KOPT-K1 (cell line): ENCODE data around the gene CSMD2.

Experiments used
- H3K27ac ChIP-seq: fragments of 200-600 bp; sonication (generic); 2 replicates; pipeline ENCODE4 v1.5.1; 2016; ENCODE audit warnings: antibody characterized with exemption, mild to moderate bottlenecking, low read depth, low read length; ENCODE audit not compliant: poor library complexity, severe bottlenecking
- H3K36me3 ChIP-seq: fragments of 200-600 bp; sonication (generic); 2 replicates; pipeline ENCODE4 v1.5.1; 2017; ENCODE audit warnings: antibody characterized with exemption, mild to moderate bottlenecking, low read length, moderate library complexity; ENCODE audit not compliant: insufficient read depth
- H3K9me3 ChIP-seq: fragments of 200-600 bp; sonication (generic); 2 replicates; pipeline ENCODE4 v1.5.1; 2017; ENCODE audit warnings: antibody characterized with exemption, low read length, mild to moderate bottlenecking; ENCODE audit not compliant: insufficient read depth, poor library complexity, severe bottlenecking

CSMD2 gene

GRCh38 chr1:33709783-33710718 is 455.0 kb downstream of the CSMD2 start:
- H3K36me3 ChIP-seq: no peaks in the 10 kb centered on the region

GRCh38 chr1:33709174-33709782 is 455.8 kb downstream of the CSMD2 start:
- Histone ChIP-seq H3K27ac (no peak overlapping the region), H3K9me3 (no peaks in the 10 kb centered on the region), H3K36me3 (no peaks in the 10 kb centered on the region)

More at GRCh38 chr1:33709783-33710718, 455.0 kb downstream of the CSMD2 start:
- H3K9me3 ChIP-seq: no peaks in the 10 kb centered on the region
- no peak overlapping the region for H3K27ac ChIP-seq

- no peaks in the 10 kb centered on the region for H3K36me3 ChIP-seq
- no peak overlapping the region for H3K27ac ChIP-seq
- no peaks in the 10 kb centered on the region for H3K9me3 ChIP-seq
Observed at GRCh38 chr1:33706634-33707255, 458.3 kb downstream of the CSMD2 start.

- Histone ChIP-seq H3K27ac (no peak overlapping the region), H3K36me3 (no peaks in the 10 kb centered on the region), H3K9me3 (no peaks in the 10 kb centered on the region)
Observed at GRCh38 chr1:33703464-33703863, 461.6 kb downstream of the CSMD2 start.

GRCh38 chr1:33698361-33699035 is 466.5 kb downstream of the CSMD2 start:
- no peak overlapping the region for H3K27ac ChIP-seq
- no peaks in the 10 kb centered on the region for H3K36me3 ChIP-seq
- H3K9me3 ChIP-seq: no peaks in the 10 kb centered on the region

- Histone ChIP-seq H3K36me3 (no peaks in the 10 kb centered on the region), H3K27ac (no peak overlapping the region), H3K9me3 (no peaks in the 10 kb centered on the region)
Observed at GRCh38 chr1:33697816-33698215, 467.2 kb downstream of the CSMD2 start.

GRCh38 chr1:33696962-33697361 is 468.1 kb downstream of the CSMD2 start:
- no peaks in the 10 kb centered on the region for H3K36me3 ChIP-seq
- H3K27ac ChIP-seq: no peak overlapping the region
- H3K9me3 ChIP-seq: no peaks in the 10 kb centered on the region

- H3K27ac ChIP-seq: no peak overlapping the region
- H3K9me3 ChIP-seq: no peaks in the 10 kb centered on the region
- H3K36me3 ChIP-seq: no peaks in the 10 kb centered on the region
Observed at GRCh38 chr1:33696311-33696710, 468.7 kb downstream of the CSMD2 start.

- Histone ChIP-seq H3K36me3 (no peaks in the 10 kb centered on the region), H3K27ac (no peak overlapping the region), H3K9me3 (no peaks in the 10 kb centered on the region)
Observed at GRCh38 chr1:33692206-33693188, 472.5 kb downstream of the CSMD2 start.

GRCh38 chr1:33687000-33687399 is 478.0 kb downstream of the CSMD2 start:
- Histone ChIP-seq H3K27ac (no peak overlapping the region), H3K36me3 (no peaks in the 10 kb centered on the region), H3K9me3 (no peaks in the 10 kb centered on the region)

GRCh38 chr1:33686551-33686950 is 478.5 kb downstream of the CSMD2 start:
- no peaks in the 10 kb centered on the region for H3K9me3 ChIP-seq
- no peak overlapping the region for H3K27ac ChIP-seq
- no peaks in the 10 kb centered on the region for H3K36me3 ChIP-seq

GRCh38 chr1:33685256-33685655 is 479.8 kb downstream of the CSMD2 start:
- Histone ChIP-seq H3K36me3 (no peaks in the 10 kb centered on the region), H3K27ac (no peak overlapping the region), H3K9me3 (no peaks in the 10 kb centered on the region)

- Histone ChIP-seq H3K9me3 (no peaks in the 10 kb centered on the region), H3K27ac (no peak overlapping the region), H3K36me3 (no peaks in the 10 kb centered on the region)
Observed at GRCh38 chr1:33684396-33685179, 480.4 kb downstream of the CSMD2 start.
